COR-L47 (cell line): Measurements from ENCODE around the gene ZNF30.
"Not testable (repeated sequence)": the region's sequence is repeated elsewhere in the genome, so short reads cannot be mapped to it uniquely, and the experiment has no call there.

ENCODE experiments used
- DNase-seq: peaks from one replicate; lab custom pipeline; 2025; lab: John Stamatoyannopoulos, UW

Gene ZNF30

DNA sequence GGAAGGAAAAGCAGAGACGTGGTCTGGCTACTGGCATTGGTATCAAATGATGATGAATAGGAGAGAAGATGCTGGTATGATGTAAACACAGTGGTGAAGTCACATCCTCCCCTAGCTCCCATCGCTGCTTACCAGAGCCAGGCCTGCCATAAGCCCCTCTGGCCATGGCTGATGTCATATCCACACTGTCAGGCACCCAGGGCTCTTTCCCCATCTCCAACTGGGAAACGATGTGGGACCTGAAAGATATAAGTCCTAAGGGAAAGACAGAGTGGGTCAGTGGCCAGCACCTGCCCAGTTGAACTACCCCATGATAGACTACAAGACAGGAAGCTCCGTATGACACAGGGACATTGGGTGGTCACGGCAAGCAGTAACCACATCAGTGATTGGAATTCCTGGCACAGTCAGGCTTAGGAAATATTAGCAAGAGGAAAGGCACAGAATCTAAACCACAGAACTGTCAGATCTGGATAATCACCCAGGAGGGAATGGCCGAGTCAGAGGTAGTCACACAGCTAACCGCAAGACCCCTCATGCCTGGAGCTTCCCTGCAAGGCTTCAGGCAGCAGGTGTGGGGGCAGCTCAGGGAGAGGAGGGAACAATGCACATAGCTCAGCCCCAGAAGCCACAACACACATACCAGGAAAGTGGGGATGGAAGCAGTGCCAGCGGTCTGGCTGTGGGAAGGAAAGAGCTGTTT is 33.6 kb downstream of the ZNF30 start:
- DNase-seq: no peak

DNA sequence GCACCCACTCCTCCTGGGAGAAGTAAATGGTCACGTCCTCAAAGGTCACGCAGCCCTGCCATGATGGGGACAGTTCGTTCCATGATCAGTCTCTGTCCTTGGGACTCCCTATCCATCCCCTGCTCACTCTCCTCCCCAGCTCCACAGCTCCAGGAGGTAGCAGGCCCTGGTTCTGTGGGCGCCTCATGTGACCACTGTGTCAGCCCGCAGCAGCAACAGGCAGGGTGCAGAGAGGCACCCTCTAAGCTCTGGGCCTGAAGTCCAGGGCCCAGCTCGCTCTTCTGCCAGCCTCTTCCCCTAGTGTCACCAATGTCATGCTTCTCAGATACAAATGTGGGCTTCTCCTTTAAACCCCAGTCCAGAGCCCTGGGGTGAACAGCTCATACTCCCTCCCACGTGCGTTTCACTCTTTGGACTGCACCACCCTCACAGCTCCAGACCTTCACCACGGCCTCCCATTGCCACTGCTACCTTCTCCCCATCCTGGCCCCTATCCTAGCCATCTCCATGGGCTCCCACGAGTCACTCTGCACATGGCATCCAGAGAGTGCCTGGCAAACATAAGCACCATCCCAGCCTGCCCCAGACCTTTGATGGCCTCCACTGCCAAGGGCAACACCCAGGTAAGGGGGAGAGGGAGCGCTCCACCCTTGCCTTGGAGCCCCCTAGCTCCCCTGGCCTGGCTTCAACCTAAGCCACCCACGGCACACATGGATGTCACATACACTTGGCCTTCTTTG is 34.4 kb downstream of the ZNF30 start:
- DNase-seq: no peak

GRCh38 chr19:34961775-34962686 is 35.3 kb downstream of the ZNF30 start:
- no peak for DNase-seq

DNA sequence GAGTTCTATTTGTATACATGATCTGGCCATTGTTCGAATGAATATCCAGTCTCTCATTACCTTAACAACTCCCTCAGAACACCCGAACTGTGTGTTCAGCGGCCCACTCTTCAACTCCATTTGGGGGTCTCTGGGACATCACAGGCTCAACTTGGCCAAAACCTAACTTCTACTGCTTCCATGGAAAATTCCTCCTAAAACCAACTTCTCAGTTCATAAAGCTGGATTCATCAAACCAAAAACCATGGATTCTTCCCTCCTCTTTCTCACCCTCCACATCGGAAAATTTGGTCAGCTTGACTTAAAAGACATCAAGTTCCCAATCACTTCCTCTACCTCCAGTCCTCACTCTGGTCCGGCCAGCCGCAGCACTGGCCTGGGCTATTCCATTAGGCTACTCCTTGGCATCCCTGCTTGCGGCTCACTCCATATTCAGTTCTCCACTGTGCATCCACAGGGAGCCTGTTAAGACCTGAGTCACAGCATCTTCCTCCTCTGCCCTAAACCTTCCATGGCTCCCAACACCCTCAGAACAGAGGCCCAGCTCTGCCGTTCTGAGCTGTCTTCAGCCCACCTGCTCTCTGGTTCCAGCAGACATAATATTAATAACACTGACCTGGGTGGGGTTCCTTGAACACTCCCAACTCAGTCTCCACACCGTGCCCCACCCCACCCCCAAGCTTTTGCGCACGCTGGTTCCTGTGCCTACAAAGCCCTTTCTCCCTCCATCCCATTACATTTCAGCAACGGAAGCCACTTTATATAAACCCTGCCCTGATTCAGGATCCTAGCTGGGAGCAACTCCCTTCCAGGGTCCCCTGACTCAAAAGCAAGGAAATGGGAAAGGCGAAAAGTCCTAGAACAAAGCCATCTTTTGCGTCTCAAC is 36.2 kb downstream of the ZNF30 start:
- no peak for DNase-seq

GRCh38 chr19:34963573-34964406 is 37.1 kb downstream of the ZNF30 start, which contains the start of gene ZNF792:
Gene ZNF792 (minus strand): TSS chr19:34964229. CDS start chr19:34963662, 567 bp downstream.
- DNase-seq: peak; percentile 12

GRCh38 chr19:34964598-34964997 is 37.9 kb downstream of the ZNF30 start:
- no peak for DNase-seq

DNA sequence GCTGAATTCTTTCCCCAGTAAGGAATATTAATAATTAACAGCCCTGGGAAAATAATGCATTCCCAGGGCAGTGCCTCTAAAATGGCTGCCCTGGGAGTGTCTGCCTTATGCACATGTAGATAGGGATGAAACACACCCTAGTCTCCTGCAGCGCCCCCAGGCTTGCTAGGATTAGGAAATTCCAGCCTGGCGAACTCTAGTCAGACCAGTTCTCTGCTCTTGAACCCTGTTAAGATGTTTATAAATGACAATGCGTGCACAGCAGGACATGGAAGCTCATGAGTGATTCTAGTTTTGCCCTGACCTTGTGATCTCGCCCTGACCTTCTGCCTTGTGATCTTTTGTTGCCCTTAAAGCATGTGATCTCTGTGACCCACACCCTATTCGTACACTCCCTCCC is 38.8 kb downstream of the ZNF30 start:
- DNase-seq: not testable (repeated sequence)

GRCh38 chr19:34967551-34967950 is 40.8 kb downstream of the ZNF30 start:
- DNase-seq: no peak

DNA sequence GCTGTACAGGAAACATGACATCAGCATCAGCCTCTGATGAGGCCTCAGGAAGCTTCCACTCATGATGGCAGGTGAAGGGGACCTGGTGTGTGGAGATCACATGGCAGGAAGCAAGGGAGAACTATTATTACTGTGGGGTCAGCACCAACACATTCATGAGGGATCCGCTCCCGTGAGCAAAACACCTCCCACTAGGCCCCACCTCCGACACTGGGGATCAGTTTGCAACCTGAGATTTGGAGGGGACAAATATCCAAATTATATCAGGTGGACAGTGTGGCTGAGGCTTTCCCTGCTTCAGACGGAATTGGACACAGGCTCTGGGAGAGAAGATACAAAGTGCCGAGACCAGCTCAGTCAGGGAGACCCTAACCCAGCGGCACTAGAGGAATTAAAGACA is 43.0 kb downstream of the ZNF30 start:
- DNase-seq: no peak

GRCh38 chr19:34970185-34970780 is 43.6 kb downstream of the ZNF30 start:
- not testable (repeated sequence) for DNase-seq

DNA sequence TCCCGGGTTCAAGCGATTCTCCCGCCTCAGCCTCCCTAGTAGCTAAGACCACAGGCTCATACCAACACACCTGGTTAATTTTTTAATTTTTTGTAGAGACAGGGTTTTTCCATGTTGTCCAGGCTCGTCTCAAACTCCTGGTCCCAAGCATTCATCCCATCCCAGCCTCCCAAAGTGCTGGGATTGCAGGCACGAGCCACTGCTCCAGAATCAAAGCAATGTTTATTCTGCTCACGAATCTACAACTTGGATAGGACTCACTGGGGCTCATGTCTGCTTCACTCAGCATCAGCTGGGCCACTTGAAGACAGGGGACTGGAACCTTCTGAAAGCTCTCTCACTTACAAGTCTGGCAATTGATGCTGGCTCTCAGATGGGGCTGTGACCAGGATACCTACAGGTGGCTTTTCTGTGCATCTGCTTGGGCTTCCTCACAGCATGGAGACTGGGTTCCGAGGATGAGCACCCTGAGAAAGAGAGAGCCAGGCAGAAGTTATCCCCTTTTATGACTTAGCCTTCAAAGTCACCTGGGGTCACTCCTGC is 45.5 kb downstream of the ZNF30 start:
- DNase-seq: no peak

DNA sequence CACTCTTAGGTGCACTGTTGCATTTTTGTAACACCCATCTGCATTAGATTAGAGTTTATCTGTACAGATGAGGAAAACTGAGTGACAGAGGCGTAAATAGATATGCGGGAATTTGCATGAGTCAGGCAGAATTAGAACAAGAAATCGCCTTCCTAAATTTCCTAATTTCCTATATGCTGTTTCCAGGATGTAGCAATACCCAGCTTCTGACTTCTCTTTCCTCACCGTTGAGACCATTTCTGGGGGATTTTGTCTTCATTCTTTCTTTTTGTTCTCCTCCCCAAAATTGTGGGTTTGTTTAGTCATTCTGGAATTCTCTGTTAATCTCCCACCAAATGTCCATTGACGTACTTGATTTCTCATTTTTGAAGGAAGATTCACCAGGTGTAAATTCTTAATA is 47.9 kb downstream of the ZNF30 start:
- DNase-seq: no peak

- DNase-seq: no peak
Observed at GRCh38 chr19:34975056-34975455, 48.4 kb downstream of the ZNF30 start.

DNA sequence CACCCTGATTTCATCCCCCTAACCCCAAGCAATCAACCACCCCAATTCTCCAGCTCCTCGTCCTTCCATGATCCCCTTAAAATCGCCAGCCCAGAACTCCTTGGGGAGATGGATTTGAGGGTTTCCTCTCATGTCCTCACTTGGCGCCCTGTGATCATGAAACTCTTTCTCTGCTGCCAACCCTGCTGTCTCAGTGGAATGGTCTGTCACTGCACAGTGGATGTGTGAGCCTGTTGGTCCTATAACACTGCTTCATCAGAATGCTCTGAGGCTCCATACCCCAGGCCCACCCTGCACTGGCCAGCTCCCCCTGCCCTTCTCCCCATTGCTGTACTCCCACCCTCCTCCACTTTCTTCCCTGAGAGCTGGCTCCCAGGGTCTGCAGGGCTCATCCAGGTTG is 49.9 kb downstream of the ZNF30 start:
- no peak for DNase-seq

GRCh38 chr19:34979819-34980640 is 53.3 kb downstream of the ZNF30 start:
- no peak for DNase-seq

GRCh38 chr19:34982275-34982674 is 55.6 kb downstream of the ZNF30 start:
- DNase-seq: no peak

DNA sequence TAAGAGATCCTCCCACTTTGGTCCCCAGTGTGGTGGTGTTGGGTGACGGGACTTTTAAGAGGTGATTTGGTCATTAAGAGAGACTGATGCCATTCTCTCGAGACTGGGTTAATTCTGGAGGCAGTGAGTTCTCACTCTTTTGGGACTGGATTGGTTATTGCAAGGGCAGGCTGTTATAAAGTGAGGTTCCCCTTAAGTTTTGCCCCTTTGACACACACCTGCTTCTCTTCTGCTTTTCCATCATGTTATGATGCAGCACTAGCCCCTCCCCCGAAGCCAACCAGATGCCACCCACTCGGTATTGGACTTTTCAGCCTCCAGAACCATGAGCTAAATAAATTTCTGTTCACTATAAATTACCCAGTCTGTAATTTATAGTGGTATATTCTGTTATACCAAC is 57.1 kb downstream of the ZNF30 start:
- no peak for DNase-seq

DNA sequence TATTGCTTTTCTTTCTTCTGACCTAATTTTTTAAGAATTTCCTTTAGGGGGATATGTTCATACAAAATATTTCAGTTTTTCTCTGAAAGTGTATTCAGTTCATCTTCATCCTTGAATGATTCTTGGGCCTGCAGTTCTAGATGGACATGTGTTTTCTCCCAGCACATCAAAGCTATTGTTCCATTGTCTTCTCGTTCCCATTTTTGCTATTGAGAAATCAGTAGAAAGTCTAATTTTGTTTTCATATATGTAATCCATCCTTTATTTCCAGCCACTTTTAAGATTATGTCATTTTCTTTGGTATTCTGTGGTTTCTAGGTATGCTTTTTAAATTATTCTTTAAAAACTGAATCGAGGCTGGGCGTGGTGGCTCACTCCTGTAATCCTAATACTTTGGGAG is 57.6 kb downstream of the ZNF30 start:
- DNase-seq: no peak
